ENCODE data around the gene FAM131C.

DNA sequence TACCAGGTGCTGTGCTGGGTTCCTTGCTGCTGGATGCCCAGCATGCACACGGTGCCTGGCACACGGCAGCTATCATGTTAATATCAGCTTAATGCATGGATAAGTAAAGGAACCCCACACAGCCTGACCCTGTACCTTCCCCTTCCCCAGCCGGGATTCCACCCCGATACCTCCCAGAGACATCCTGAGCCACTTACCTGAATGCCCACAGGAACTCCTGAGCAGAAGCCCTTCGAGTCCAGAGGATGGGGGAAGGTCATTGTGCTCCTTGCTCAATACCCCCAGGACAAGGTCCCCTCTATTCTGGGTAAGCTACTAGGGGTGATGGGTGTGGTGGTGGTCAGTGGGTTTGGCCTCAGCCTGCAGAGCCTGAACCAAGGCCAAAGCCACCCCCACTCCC is 1.4 kb downstream of the FAM131C start:
- no peak for TF ChIP-seq POLR2A (IDR thresholded peaks at IDR 0.05)
- TF ChIP-seq, protein P1, sequence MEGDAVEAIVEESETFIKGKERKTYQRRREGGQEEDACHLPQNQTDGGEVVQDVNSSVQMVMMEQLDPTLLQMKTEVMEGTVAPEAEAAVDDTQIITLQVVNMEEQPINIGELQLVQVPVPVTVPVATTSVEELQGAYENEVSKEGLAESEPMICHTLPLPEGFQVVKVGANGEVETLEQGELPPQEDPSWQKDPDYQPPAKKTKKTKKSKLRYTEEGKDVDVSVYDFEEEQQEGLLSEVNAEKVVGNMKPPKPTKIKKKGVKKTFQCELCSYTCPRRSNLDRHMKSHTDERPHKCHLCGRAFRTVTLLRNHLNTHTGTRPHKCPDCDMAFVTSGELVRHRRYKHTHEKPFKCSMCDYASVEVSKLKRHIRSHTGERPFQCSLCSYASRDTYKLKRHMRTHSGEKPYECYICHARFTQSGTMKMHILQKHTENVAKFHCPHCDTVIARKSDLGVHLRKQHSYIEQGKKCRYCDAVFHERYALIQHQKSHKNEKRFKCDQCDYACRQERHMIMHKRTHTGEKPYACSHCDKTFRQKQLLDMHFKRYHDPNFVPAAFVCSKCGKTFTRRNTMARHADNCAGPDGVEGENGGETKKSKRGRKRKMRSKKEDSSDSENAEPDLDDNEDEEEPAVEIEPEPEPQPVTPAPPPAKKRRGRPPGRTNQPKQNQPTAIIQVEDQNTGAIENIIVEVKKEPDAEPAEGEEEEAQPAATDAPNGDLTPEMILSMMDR (IDR thresholded peaks at IDR 0.05), result no peak

Measured in stomach (tissue), 4 donors.